ENCODE measurements around the gene NLGN3. TPM values are rescaled to one million over a fixed set of nuclear protein-coding genes. Genes with fewer than 3 reads are reported as not detected.

The NLGN3 gene
- total RNA-seq, 4 donors from 2014 or later: 10.4 to 19.2 (median 10.8) TPM

GRCh38 chrX:71151366-71151765, 6.7 kb downstream of the NLGN3 start:
- no peak overlapping the region for H3K4me3 ChIP-seq
- H3K27ac ChIP-seq: no peak overlapping the region
- no peaks in the 10 kb centered on the region for H3K9me3 ChIP-seq
- DNase-seq (ENCODE audit: low spot score in 2 of 2): no peak
- 68 to 70% methylated on average over 4 to 7 of the region's 7 CpGs for WGBS, 2 donors
- TF ChIP-seq EP300 (IDR thresholded peaks at IDR 0.05) (no peak), POLR2A (IDR thresholded peaks at IDR 0.05) (no peak)
- TF ChIP-seq, protein P1, sequence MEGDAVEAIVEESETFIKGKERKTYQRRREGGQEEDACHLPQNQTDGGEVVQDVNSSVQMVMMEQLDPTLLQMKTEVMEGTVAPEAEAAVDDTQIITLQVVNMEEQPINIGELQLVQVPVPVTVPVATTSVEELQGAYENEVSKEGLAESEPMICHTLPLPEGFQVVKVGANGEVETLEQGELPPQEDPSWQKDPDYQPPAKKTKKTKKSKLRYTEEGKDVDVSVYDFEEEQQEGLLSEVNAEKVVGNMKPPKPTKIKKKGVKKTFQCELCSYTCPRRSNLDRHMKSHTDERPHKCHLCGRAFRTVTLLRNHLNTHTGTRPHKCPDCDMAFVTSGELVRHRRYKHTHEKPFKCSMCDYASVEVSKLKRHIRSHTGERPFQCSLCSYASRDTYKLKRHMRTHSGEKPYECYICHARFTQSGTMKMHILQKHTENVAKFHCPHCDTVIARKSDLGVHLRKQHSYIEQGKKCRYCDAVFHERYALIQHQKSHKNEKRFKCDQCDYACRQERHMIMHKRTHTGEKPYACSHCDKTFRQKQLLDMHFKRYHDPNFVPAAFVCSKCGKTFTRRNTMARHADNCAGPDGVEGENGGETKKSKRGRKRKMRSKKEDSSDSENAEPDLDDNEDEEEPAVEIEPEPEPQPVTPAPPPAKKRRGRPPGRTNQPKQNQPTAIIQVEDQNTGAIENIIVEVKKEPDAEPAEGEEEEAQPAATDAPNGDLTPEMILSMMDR (IDR thresholded peaks at IDR 0.05): no peak
- peaks cover 0 to under 1% of the 10 kb centered on the region in 2 donors for H3K27me3 ChIP-seq
- H3K36me3 ChIP-seq: peaks cover 0 to 15% (median 0%) of the 10 kb centered on the region in 3 donors
- H3K4me1 ChIP-seq: peaks cover 0 to 7% (median 0%) of the 10 kb centered on the region in 4 donors

- no peaks in the 10 kb centered on the region for H3K4me1 ChIP-seq
- TF ChIP-seq EP300 (IDR thresholded peaks at IDR 0.05): no peak
- TF ChIP-seq, protein P1 (IDR thresholded peaks at IDR 0.05): no peak
- no peak for TF ChIP-seq POLR2A (IDR thresholded peaks at IDR 0.05)
- H3K27me3 ChIP-seq: peaks cover 0 to 5% of the 10 kb centered on the region in 2 donors
- H3K36me3 ChIP-seq: peaks cover 0 to 21% (median 0%) of the 10 kb centered on the region in 3 donors
- no peak overlapping the region for H3K4me3 ChIP-seq
- no peak overlapping the region for H3K27ac ChIP-seq
- H3K9me3 ChIP-seq: no peaks in the 10 kb centered on the region
- 84 to 88% methylated on average over 4 to 7 of the region's 7 CpGs for WGBS, 2 donors
- no peak for DNase-seq (ENCODE audit: low spot score in 2 of 2)
Measured at GRCh38 chrX:71154196-71154595, 9.6 kb downstream of the NLGN3 start.

DNA sequence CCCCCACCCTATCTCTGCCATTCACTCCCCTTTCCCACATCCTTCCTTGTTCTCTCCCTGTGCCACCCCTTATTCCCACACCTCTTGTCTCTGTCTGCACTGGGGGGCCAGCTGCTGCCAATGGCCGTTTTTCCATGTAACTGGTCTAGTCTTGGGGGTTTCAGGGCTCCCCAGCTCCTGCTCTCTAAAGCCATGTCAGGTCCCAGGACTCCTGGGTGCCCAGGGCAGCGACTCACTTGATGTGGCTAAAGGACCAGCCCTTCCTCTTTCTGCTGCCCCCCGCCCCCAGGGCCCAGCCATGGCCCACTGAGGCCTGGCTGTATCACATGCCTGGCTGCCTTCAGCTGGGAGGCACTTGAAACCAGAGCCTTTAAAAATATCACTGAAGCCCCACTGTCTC, 10.0 kb downstream of the NLGN3 start:
- peaks cover 0 to 21% (median 0%) of the 10 kb centered on the region in 3 donors for H3K36me3 ChIP-seq
- no peaks in the 10 kb centered on the region for H3K4me1 ChIP-seq
- H3K4me3 ChIP-seq: no peak overlapping the region
- TF ChIP-seq POLR2A (IDR thresholded peaks at IDR 0.05) (no peak), EP300 (IDR thresholded peaks at IDR 0.05) (no peak)
- TF ChIP-seq, protein P1 (IDR thresholded peaks at IDR 0.05): no peak
- DNase-seq (ENCODE audit: low spot score in 2 of 2): no peak
- 59 to 67% methylated on average over 1 to 3 of the region's 3 CpGs for WGBS, 2 donors
- peaks cover 0 to 5% of the 10 kb centered on the region in 2 donors for H3K27me3 ChIP-seq
- no peak overlapping the region for H3K27ac ChIP-seq
- H3K9me3 ChIP-seq: no peaks in the 10 kb centered on the region

DNA sequence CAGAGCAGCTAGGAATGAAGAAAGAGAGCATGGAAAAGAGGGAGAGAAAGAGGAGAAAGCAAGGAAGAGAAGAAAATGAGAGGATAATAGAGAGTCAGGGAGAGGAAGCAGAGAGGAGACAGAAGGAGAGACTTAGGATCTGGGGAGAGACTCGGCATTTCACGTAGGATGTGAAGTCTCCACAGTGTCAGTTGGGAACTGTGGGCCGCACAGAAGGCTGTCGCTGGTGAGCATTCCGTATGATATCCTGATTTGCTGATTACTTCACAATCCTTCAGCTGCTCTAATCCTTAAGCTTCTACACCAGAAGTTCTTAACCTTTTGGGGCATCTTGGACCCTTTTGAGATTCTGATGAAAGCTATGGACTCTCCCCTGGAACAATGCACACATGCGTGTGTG, 14.0 kb downstream of the NLGN3 start:
- Histone ChIP-seq H3K4me3 (no peak overlapping the region), H3K4me1 (no peaks in the 10 kb centered on the region), H3K27ac (no peak overlapping the region), H3K36me3 (peaks cover 0 to 20% (median 0%) of the 10 kb centered on the region in 3 donors), H3K9me3 (no peaks in the 10 kb centered on the region), H3K27me3 (peaks cover 0 to 5% of the 10 kb centered on the region in 2 donors)
- 63 to 87% methylated on average over 6 of the region's 6 CpGs for WGBS, 2 donors
- no peak for TF ChIP-seq EP300 (IDR thresholded peaks at IDR 0.05)
- no peak for TF ChIP-seq POLR2A (IDR thresholded peaks at IDR 0.05)
- TF ChIP-seq, protein P1 (IDR thresholded peaks at IDR 0.05): no peak
- DNase-seq (ENCODE audit: low spot score in 2 of 2): no peak

- Histone ChIP-seq H3K27ac (no peak overlapping the region), H3K4me1 (no peaks in the 10 kb centered on the region), H3K36me3 (peaks cover 0 to 20% (median 0%) of the 10 kb centered on the region in 3 donors), H3K27me3 (peaks cover 0 to 5% of the 10 kb centered on the region in 2 donors), H3K9me3 (no peaks in the 10 kb centered on the region), H3K4me3 (no peak overlapping the region)
- no peak for TF ChIP-seq EP300 (IDR thresholded peaks at IDR 0.05)
- TF ChIP-seq, protein P1 (IDR thresholded peaks at IDR 0.05): no peak
- WGBS, 2 donors: 77% methylated on average over 5 of the region's 5 CpGs
- no peak for DNase-seq (ENCODE audit: low spot score in 2 of 2)
Measured at GRCh38 chrX:71159335-71159734, 14.7 kb downstream of the NLGN3 start.

Measured in tibial nerve (tissue), 4 donors.